Natural killer cell (primary cell): ENCODE measurements around the gene PDE2A. TPM values are rescaled to one million over a fixed set of nuclear protein-coding genes. Genes with fewer than 3 reads are reported as not detected.

Source experiments
- ATAC-seq, 3 donors: fragments of 150-1000 bp in 2 of 3; fragments of 200-7000 bp in 1 of 3; cut with Tn5 transposase; 1 replicate in 1 of 3; 2 replicates in 2 of 3; pipeline ENCODE4 v1.10.0; 2021; ENCODE audit warnings: mild to moderate bottlenecking in 2 of 3, moderate library complexity in 2 of 3
- DNase-seq, 2 donors: peaks; one replicate each; pipeline versions ENCODE4 v3.0.0 to v3.0.0-alpha.2; 2013 to 2021; ENCODE audit warnings: mixed read lengths in 1 of 2
- H3K27ac ChIP-seq: one replicate; pipeline ENCODE4 v1.5.1; 2013; ENCODE audit warnings: mild to moderate bottlenecking, low read length
- H3K27me3 ChIP-seq: one replicate; pipeline ENCODE4 v1.6.1; 2013; ENCODE audit warnings: low read length; ENCODE audit not compliant: control insufficient read depth, insufficient read depth
- H3K36me3 ChIP-seq: one replicate; pipeline ENCODE4 v1.6.1; 2013; ENCODE audit warnings: low read length; ENCODE audit not compliant: control insufficient read depth, insufficient read depth
- H3K4me1 ChIP-seq: one replicate; pipeline ENCODE4 v1.6.1; 2013; ENCODE audit warnings: low read length; ENCODE audit not compliant: control insufficient read depth, insufficient read depth
- H3K4me3 ChIP-seq: one replicate; pipeline ENCODE4 v1.5.1; 2013; ENCODE audit warnings: low read length
- H3K9me3 ChIP-seq: one replicate; pipeline ENCODE4 v1.6.1; 2013; ENCODE audit warnings: low read length; ENCODE audit not compliant: control insufficient read depth, insufficient read depth
- H3K27ac Mint-ChIP-seq, 2 donors: one replicate each; pipeline ENCODE4 v1.8.0; 2022; ENCODE audit warnings: mild to moderate bottlenecking in 2 of 2, mixed read lengths in 2 of 2, moderate library complexity in 1 of 2
- H3K27me3 Mint-ChIP-seq, 2 donors: one replicate each; pipeline ENCODE4 v1.8.0; 2022; ENCODE audit warnings: low read depth in 2 of 2, mixed read lengths in 2 of 2
- H3K36me3 Mint-ChIP-seq: one replicate; pipeline ENCODE4 v1.8.0; 2022; ENCODE audit warnings: mixed read lengths
- H3K4me1 Mint-ChIP-seq, 2 donors: one replicate each; pipeline ENCODE4 v1.8.0; 2022; ENCODE audit warnings: mixed read lengths in 2 of 2
- H3K4me3 Mint-ChIP-seq: one replicate; pipeline ENCODE4 v1.8.0; 2022; ENCODE audit warnings: mild to moderate bottlenecking, moderate library complexity, mixed read lengths
- H3K9me3 Mint-ChIP-seq, 2 donors: one replicate each; pipeline ENCODE4 v1.8.0; 2022; ENCODE audit warnings: mixed read lengths in 2 of 2
- CTCF ChIP-seq: fragments of 200-600 bp; IDR thresholded peaks from one replicate; pipeline ENCODE4 v1.8.0; 2022; ENCODE audit warnings: antibody characterized with exemption
- WGBS: methylation state at CpG from one replicate; pipeline ENCODE4 v1.1.7; 2013; ENCODE audit warnings: missing lambda C conversion rate; ENCODE audit not compliant: insufficient coverage; 5-methylcytosine and 5-hydroxymethylcytosine counted together
- intact Hi-C: fragments of 100-400 bp; cut with micrococcal nuclease; formaldehyde crosslinking; loops from one replicate; pipeline ENCODE4 v1.14.2; 2022
- total RNA-seq, 4 donors: library from RNA; stranded (reverse); fragments of 120-200 nt in 1 of 4; gene quantifications; one replicate each; pipeline versions ENCODE4 v1.2.3 to v1.2.4, GENCODE V29; 2013 to 2022

PDE2A gene
- total RNA-seq, 3 donors from 2014 or later (not counting 1 experiment from before 2014, with no cell fraction given), result 8.7 to 11.9 (median 9.0) TPM

- H3K9me3 ChIP-seq, result no peaks in the 10 kb centered on the region
- 97% methylated on average over 42 of the region's 44 CpGs for WGBS
- no peak overlapping the region for H3K4me3 ChIP-seq
- Mint-ChIP-seq H3K4me3 (no peak overlapping the region), H3K36me3 (no peaks in the 10 kb centered on the region), H3K4me1 (peaks cover 8 to 38% of the 10 kb centered on the region in 2 donors), H3K9me3 (no peaks in the 10 kb centered on the region), H3K27me3 (no peaks in the 10 kb centered on the region), H3K27ac (no peak overlapping the region)
- no peak for TF ChIP-seq CTCF
- ATAC-seq (peak in 2 of 3 donors; percentile 20 to 38), DNase-seq (no peak)
- intact Hi-C loops, result no loop called here
- H3K27me3 ChIP-seq, result no peaks in the 10 kb centered on the region
- peaks cover 97% of the 10 kb centered on the region for H3K36me3 ChIP-seq
- no peaks in the 10 kb centered on the region for H3K4me1 ChIP-seq
- H3K27ac ChIP-seq, result no peak overlapping the region
Observed at GRCh38 chr11:72696866-72697700, 22.9 kb upstream of the PDE2A start.

- TF ChIP-seq CTCF, result no peak
- Histone ChIP-seq H3K4me3 (no peak overlapping the region), H3K4me1 (no peaks in the 10 kb centered on the region), H3K27ac (no peak overlapping the region), H3K36me3 (peaks cover 96% of the 10 kb centered on the region), H3K9me3 (no peaks in the 10 kb centered on the region), H3K27me3 (no peaks in the 10 kb centered on the region)
- no peak for ATAC-seq
- peak overlapping the region; percentile 29 to 67 for H3K27ac Mint-ChIP-seq
- no peaks in the 10 kb centered on the region for H3K36me3 Mint-ChIP-seq
- 97% methylated on average over 7 of the region's 7 CpGs for WGBS
- intact Hi-C loops, result no loop called here
- H3K4me1 Mint-ChIP-seq, result peaks cover 8 to 52% of the 10 kb centered on the region in 2 donors
- no peak for DNase-seq
- H3K4me3 Mint-ChIP-seq, result no peak overlapping the region
- no peaks in the 10 kb centered on the region for H3K27me3 Mint-ChIP-seq
- no peaks in the 10 kb centered on the region for H3K9me3 Mint-ChIP-seq
Observed at GRCh38 chr11:72695354-72695753, 21.1 kb upstream of the PDE2A start.

GRCh38 chr11:72693271-72693968 lies 19.2 kb upstream of the PDE2A start:
- no peak overlapping the region for H3K27ac ChIP-seq
- no peak for TF ChIP-seq CTCF
- intact Hi-C loops, result no loop called here
- no peaks in the 10 kb centered on the region for H3K4me1 ChIP-seq
- H3K27me3 ChIP-seq, result no peaks in the 10 kb centered on the region
- H3K4me3 Mint-ChIP-seq, result no peak overlapping the region
- no peaks in the 10 kb centered on the region for H3K9me3 Mint-ChIP-seq
- ATAC-seq (peak in 1 of 3 donors; percentile 13), DNase-seq (no peak)
- H3K27ac Mint-ChIP-seq, result peak overlapping the region in 1 of 2 donors; percentile 29
- H3K36me3 ChIP-seq, result peaks cover 96% of the 10 kb centered on the region
- no peaks in the 10 kb centered on the region for H3K27me3 Mint-ChIP-seq
- H3K4me3 ChIP-seq, result no peak overlapping the region
- no peaks in the 10 kb centered on the region for H3K9me3 ChIP-seq
- H3K4me1 Mint-ChIP-seq, result peaks cover 8 to 43% of the 10 kb centered on the region in 2 donors
- no peaks in the 10 kb centered on the region for H3K36me3 Mint-ChIP-seq
- WGBS, result 97% methylated on average over 19 of the region's 19 CpGs
